Panc1 (cell line): ENCODE data around the gene SNX2. TPM values are rescaled to one million over a fixed set of nuclear protein-coding genes. Genes with fewer than 3 reads are reported as not detected.

ENCODE experiments used
- ATAC-seq: fragments of 200-7000 bp; cut with Tn5 transposase; 2 replicates; pipeline ENCODE4 v1.9.1; 2020; ENCODE audit warnings: mild to moderate bottlenecking, moderate library complexity
- BruUV-seq: library from RNA; stranded (reverse); fragments of 400-500 nt; replicated peaks from 2 replicates; lab custom pipeline; 2021; lab: Mats Ljungman, UMichigan
- CTCF ChIA-PET: fragments of 300-600 bp; sonication (Branson Sonifier 250); formaldehyde crosslinking; loops from one replicate; lab custom pipeline; 2022; ENCODE audit warnings: antibody characterized with exemption; lab: Charles Lee
- POLR2A ChIA-PET: fragments of 300-600 bp; sonication (Branson Sonifier 250); formaldehyde crosslinking; loops from one replicate; lab custom pipeline; 2022; ENCODE audit warnings: antibody characterized with exemption; lab: Charles Lee
- DNase-seq: peaks from one replicate; pipeline ENCODE4 v3.0.0-alpha.2; 2010; ENCODE audit warnings: low read depth, low spot score
- H3K27ac ChIP-seq: 2 replicates; pipeline ENCODE4 v1.5.1; 2011; ENCODE audit warnings: mild to moderate bottlenecking, low read length, inconsistent platforms
- H3K27me3 ChIP-seq: fragments of 200-500 bp; sonication (Bioruptor generic); 2 replicates; pipeline ENCODE4 v1.6.0; 2014; ENCODE audit warnings: low read length, inconsistent platforms; ENCODE audit not compliant: control insufficient read depth, insufficient read depth
- H3K36me3 ChIP-seq: fragments of 200-500 bp; sonication (Bioruptor generic); 2 replicates; pipeline ENCODE4 v1.5.1; 2014; ENCODE audit warnings: inconsistent platforms, mild to moderate bottlenecking, low read length, moderate library complexity; ENCODE audit not compliant: control insufficient read depth, insufficient read depth
- H3K4me1 ChIP-seq: 2 replicates; pipeline ENCODE4 v1.5.1; 2011; ENCODE audit warnings: inconsistent platforms, mild to moderate bottlenecking, low read length, moderate library complexity; ENCODE audit not compliant: control insufficient read depth, insufficient read depth
- H3K4me3 ChIP-seq, 2 experiments: 2 replicates each; pipeline ENCODE4 v1.5.1; 2011 to 2012; ENCODE audit warnings: low read depth in 2 of 2, low read length in 2 of 2, mild to moderate bottlenecking in 2 of 2, inconsistent platforms in 1 of 2, moderate library complexity in 1 of 2
- H3K9me3 ChIP-seq: fragments of 200-500 bp; sonication (Bioruptor generic); 2 replicates; pipeline ENCODE4 v1.5.1; 2014; ENCODE audit warnings: low read depth, mild to moderate bottlenecking, inconsistent platforms, low read length, moderate library complexity; ENCODE audit not compliant: control insufficient read depth, insufficient read depth
- CTCF ChIP-seq: fragments of 450-650 bp; IDR thresholded peaks from 2 replicates; pipeline ENCODE4 v1.5.1; 2017; ENCODE audit warnings: mild to moderate bottlenecking
- POLR2AphosphoS5 ChIP-seq: IDR thresholded peaks from 2 replicates; pipeline ENCODE4 v1.6.1; 2012; ENCODE audit warnings: mild to moderate bottlenecking, low read depth, low read length, moderate library complexity
- REST ChIP-seq, 2 experiments: IDR thresholded peaks; 2 replicates each; pipeline ENCODE4 v1.6.1; 2011 to 2012; ENCODE audit warnings: low read depth in 2 of 2, control low read depth in 1 of 2, low read length in 1 of 2, mild to moderate bottlenecking in 1 of 2, moderate library complexity in 1 of 2; ENCODE audit not compliant: insufficient read depth in 1 of 2
- SIN3A ChIP-seq: IDR thresholded peaks from 2 replicates; pipeline ENCODE4 v1.6.1; 2012; ENCODE audit warnings: low read depth, mild to moderate bottlenecking, low read length, moderate library complexity, borderline replicate concordance; ENCODE audit not compliant: insufficient read depth
- TCF7L2 ChIP-seq: IDR thresholded peaks from 2 replicates; pipeline ENCODE4 v1.6.1; 2011; ENCODE audit warnings: mild to moderate bottlenecking, low read depth, low read length, inconsistent platforms
- in situ Hi-C: cut with HindIII; loops from 2 replicates; pipeline ENCODE4 v1.10.0; 2016; ENCODE audit warnings: low sequenced_read_pairs, low pct_unique_long_range_greater_than_20kb
- intact Hi-C: fragments of 100-400 bp; cut with micrococcal nuclease; formaldehyde crosslinking; loops from one replicate; pipeline ENCODE4 v1.10.0; 2022; ENCODE audit not compliant: unreplicated experiment
- total RNA-seq: library from RNA; stranded (reverse); gene quantifications from one replicate; pipeline ENCODE4 v1.2.1, GENCODE V29; 2021; ENCODE audit not compliant: unreplicated experiment

SNX2 gene
- total RNA-seq, 1 experiment from 2014 or later, result 66.8 TPM

- Histone ChIP-seq H3K27ac (no peak overlapping the region), H3K9me3 (no peaks in the 10 kb centered on the region), H3K36me3 (no peaks in the 10 kb centered on the region), H3K4me1 (no peaks in the 10 kb centered on the region), H3K4me3 (no peak overlapping the region), H3K27me3 (no peaks in the 10 kb centered on the region)
- DNase-seq (no peak), ATAC-seq (no peak)
- TF ChIP-seq SIN3A, result no peak
- no peak for TF ChIP-seq POLR2AphosphoS5
- in situ Hi-C loops (no loop called here), intact Hi-C loops (no loop called here)
- ChIA-PET POLR2A (no interaction called here), CTCF (no interaction called here)
- no TSS peak for BruUV-seq
Observed at GRCh38 chr5:122835681-122836080, 60.8 kb downstream of the SNX2 start.

GRCh38 chr5:122836947-122837346, 62.1 kb downstream of the SNX2 start:
- intact Hi-C loops, result no loop called here
- in situ Hi-C loops, result no loop called here
- POLR2A ChIA-PET, result no interaction called here
- TF ChIP-seq SIN3A (no peak), CTCF (no peak), REST (IDR thresholded peaks at IDR 0.05; ENCODE audit: insufficient read depth in 1 of 2, low read depth in 2 of 2, low read length in 1 of 2) (no peak), POLR2AphosphoS5 (no peak), TCF7L2 (no peak)
- DNase-seq (no peak), ATAC-seq (no peak)
- no peaks in the 10 kb centered on the region for H3K4me1 ChIP-seq
- no peaks in the 10 kb centered on the region for H3K36me3 ChIP-seq
- H3K27ac ChIP-seq, result no peak overlapping the region
- H3K9me3 ChIP-seq, result no peaks in the 10 kb centered on the region
- BruUV-seq, result no TSS peak
- H3K27me3 ChIP-seq, result no peaks in the 10 kb centered on the region
- CTCF ChIA-PET, result no interaction called here
- no peak overlapping the region for H3K4me3 ChIP-seq

GRCh38 chr5:122839731-122840130, 64.9 kb downstream of the SNX2 start:
- ChIA-PET POLR2A (no interaction called here), CTCF (no interaction called here)
- no peaks in the 10 kb centered on the region for H3K27me3 ChIP-seq
- peaks cover 6% of the 10 kb centered on the region for H3K4me1 ChIP-seq
- in situ Hi-C loops (no loop called here), intact Hi-C loops (no loop called here)
- H3K27ac ChIP-seq, result no peak overlapping the region
- H3K9me3 ChIP-seq, result no peaks in the 10 kb centered on the region
- no peak overlapping the region for H3K4me3 ChIP-seq
- no TSS peak for BruUV-seq
- no peaks in the 10 kb centered on the region for H3K36me3 ChIP-seq
- ATAC-seq (no peak), DNase-seq (no peak)
- TF ChIP-seq CTCF, result no peak
- TF ChIP-seq POLR2AphosphoS5, result no peak
- TF ChIP-seq REST (IDR thresholded peaks at IDR 0.05; ENCODE audit: insufficient read depth in 1 of 2, low read depth in 2 of 2, low read length in 1 of 2), result no peak
- no peak for TF ChIP-seq TCF7L2
- TF ChIP-seq SIN3A, result no peak
